Measurements from ENCODE around the gene PARD3B.

- TF ChIP-seq, protein P1, sequence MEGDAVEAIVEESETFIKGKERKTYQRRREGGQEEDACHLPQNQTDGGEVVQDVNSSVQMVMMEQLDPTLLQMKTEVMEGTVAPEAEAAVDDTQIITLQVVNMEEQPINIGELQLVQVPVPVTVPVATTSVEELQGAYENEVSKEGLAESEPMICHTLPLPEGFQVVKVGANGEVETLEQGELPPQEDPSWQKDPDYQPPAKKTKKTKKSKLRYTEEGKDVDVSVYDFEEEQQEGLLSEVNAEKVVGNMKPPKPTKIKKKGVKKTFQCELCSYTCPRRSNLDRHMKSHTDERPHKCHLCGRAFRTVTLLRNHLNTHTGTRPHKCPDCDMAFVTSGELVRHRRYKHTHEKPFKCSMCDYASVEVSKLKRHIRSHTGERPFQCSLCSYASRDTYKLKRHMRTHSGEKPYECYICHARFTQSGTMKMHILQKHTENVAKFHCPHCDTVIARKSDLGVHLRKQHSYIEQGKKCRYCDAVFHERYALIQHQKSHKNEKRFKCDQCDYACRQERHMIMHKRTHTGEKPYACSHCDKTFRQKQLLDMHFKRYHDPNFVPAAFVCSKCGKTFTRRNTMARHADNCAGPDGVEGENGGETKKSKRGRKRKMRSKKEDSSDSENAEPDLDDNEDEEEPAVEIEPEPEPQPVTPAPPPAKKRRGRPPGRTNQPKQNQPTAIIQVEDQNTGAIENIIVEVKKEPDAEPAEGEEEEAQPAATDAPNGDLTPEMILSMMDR (IDR thresholded peaks at IDR 0.05; ENCODE audit: low read depth, low read length, poor library complexity, severe bottlenecking): no peak
- TF ChIP-seq EZH2phosphoT487 (IDR thresholded peaks at IDR 0.05; ENCODE audit: borderline replicate concordance, low read length): no peak
Measured at GRCh38 chr2:205660521-205661124, 1115.3 kb downstream of the PARD3B start.
